H9 (cell line): ENCODE results near the gene SLC6A7. TPM values are rescaled to one million over a fixed set of nuclear protein-coding genes. Genes with fewer than 3 reads are reported as not detected.

Experiments
- DNase-seq: peaks from one replicate; pipeline ENCODE4 v3.0.0-alpha.2; 2017
- H2AFZ ChIP-seq: one replicate; pipeline ENCODE4 v1.6.1; 2013; ENCODE audit warnings: mild to moderate bottlenecking, low read length, control low read depth, moderate library complexity
- H2AK5ac ChIP-seq: 2 replicates; pipeline ENCODE4 v1.6.1; 2013; ENCODE audit warnings: low read length, control low read depth, mixed read lengths; ENCODE audit not compliant: insufficient read length
- H2BK120ac ChIP-seq: one replicate; pipeline ENCODE4 v1.6.1; 2013; ENCODE audit warnings: low read depth, mild to moderate bottlenecking, low read length, control low read depth, inconsistent platforms; ENCODE audit not compliant: poor library complexity, severe bottlenecking
- H2BK12ac ChIP-seq: 2 replicates; pipeline ENCODE4 v1.6.1; 2013; ENCODE audit warnings: low read length, control low read depth, mixed read lengths, low read depth; ENCODE audit not compliant: insufficient read length
- H2BK15ac ChIP-seq: 2 replicates; pipeline ENCODE4 v1.6.1; 2013; ENCODE audit warnings: low read depth, low read length, control low read depth
- H2BK20ac ChIP-seq: one replicate; pipeline ENCODE4 v1.6.1; 2013; ENCODE audit warnings: low read depth, mild to moderate bottlenecking, low read length, control low read depth, inconsistent platforms; ENCODE audit not compliant: poor library complexity, severe bottlenecking
- H2BK5ac ChIP-seq: 2 replicates; pipeline ENCODE4 v1.6.1; 2013; ENCODE audit warnings: low read length, control low read depth, mixed read lengths; ENCODE audit not compliant: insufficient read length
- H3K14ac ChIP-seq: 2 replicates; pipeline ENCODE4 v1.6.1; 2013; ENCODE audit warnings: low read length, control low read depth; ENCODE audit not compliant: insufficient read depth
- H3K18ac ChIP-seq: 2 replicates; pipeline ENCODE4 v1.6.1; 2013; ENCODE audit warnings: low read depth, mild to moderate bottlenecking, mixed read lengths, low read length, control low read depth; ENCODE audit not compliant: insufficient read length
- H3K23ac ChIP-seq: 2 replicates; pipeline ENCODE4 v1.6.1; 2013; ENCODE audit warnings: low read length, control low read depth, mixed read lengths, low read depth; ENCODE audit not compliant: insufficient read length
- H3K23me2 ChIP-seq: 2 replicates; pipeline ENCODE4 v1.6.1; 2013; ENCODE audit warnings: low read depth, mild to moderate bottlenecking, mixed read lengths, low read length, control low read depth; ENCODE audit not compliant: insufficient read length, poor library complexity, severe bottlenecking
- H3K27ac ChIP-seq: 2 replicates; pipeline ENCODE4 v1.5.1; 2013; ENCODE audit warnings: low read length, control low read depth, mixed read lengths, low read depth; ENCODE audit not compliant: insufficient read length
- H3K27me3 ChIP-seq: 2 replicates; pipeline ENCODE4 v1.6.1; 2013; ENCODE audit warnings: low read length, control low read depth, inconsistent platforms; ENCODE audit not compliant: insufficient read depth
- H3K4ac ChIP-seq: 2 replicates; pipeline ENCODE4 v1.6.1; 2013; ENCODE audit warnings: low read depth, mild to moderate bottlenecking, control low read depth, inconsistent platforms, low read length, moderate library complexity
- H3K4me1 ChIP-seq: 2 replicates; pipeline ENCODE4 v1.6.1; 2013; ENCODE audit warnings: low read length, control low read depth, inconsistent platforms; ENCODE audit not compliant: insufficient read depth
- H3K4me2 ChIP-seq: 2 replicates; pipeline ENCODE4 v1.6.1; 2013; ENCODE audit warnings: low read length, control low read depth, mixed read lengths; ENCODE audit not compliant: insufficient read length, insufficient read depth
- H3K56ac ChIP-seq: 2 replicates; pipeline ENCODE4 v1.6.1; 2013; ENCODE audit warnings: low read depth, mild to moderate bottlenecking, mixed read lengths, low read length, control low read depth; ENCODE audit not compliant: insufficient read length
- H3K79me1 ChIP-seq: 2 replicates; pipeline ENCODE4 v1.6.1; 2013; ENCODE audit warnings: low read depth, mild to moderate bottlenecking, moderate library complexity, low read length, control low read depth, inconsistent platforms; ENCODE audit not compliant: insufficient read depth, poor library complexity, severe bottlenecking
- H3K79me2 ChIP-seq: 2 replicates; pipeline ENCODE4 v1.6.1; 2013; ENCODE audit warnings: low read length, control low read depth, inconsistent platforms; ENCODE audit not compliant: insufficient read depth
- H3K9ac ChIP-seq: 2 replicates; pipeline ENCODE4 v1.6.1; 2013; ENCODE audit warnings: low read length, control low read depth, mixed read lengths; ENCODE audit not compliant: insufficient read length; ENCODE audit errors: extremely low read depth
- H3K9me3 ChIP-seq: one replicate; pipeline ENCODE4 v1.6.1; 2013; ENCODE audit warnings: low read depth, low read length, inconsistent platforms; ENCODE audit not compliant: control insufficient read depth
- H3T11ph ChIP-seq: one replicate; pipeline ENCODE4 v1.6.1; 2013; ENCODE audit warnings: mild to moderate bottlenecking, low read length, control low read depth, inconsistent platforms
- H4K20me1 ChIP-seq: one replicate; pipeline ENCODE4 v1.6.1; 2013; ENCODE audit not compliant: control insufficient read depth, insufficient read length, insufficient read depth
- H4K5ac ChIP-seq: 2 replicates; pipeline ENCODE4 v1.6.1; 2013; ENCODE audit warnings: low read depth, mild to moderate bottlenecking, mixed read lengths, low read length, control low read depth; ENCODE audit not compliant: insufficient read length
- H4K8ac ChIP-seq: replicated peaks from 2 replicates; pipeline ENCODE4 v1.6.1; 2013; ENCODE audit warnings: low read length, control low read depth, mixed read lengths, low read depth; ENCODE audit not compliant: insufficient read length
- H4K91ac ChIP-seq: 2 replicates; pipeline ENCODE4 v1.6.1; 2013; ENCODE audit warnings: low read depth, mild to moderate bottlenecking, moderate library complexity, mixed read lengths, low read length, control low read depth; ENCODE audit not compliant: insufficient read length
- H3K27ac Mint-ChIP-seq, 3 experiments: 2 replicates in 2 of 3; 3 replicates in 1 of 3; pipeline ENCODE4 v1.8.0; 2020 to 2021; ENCODE audit warnings: mixed read lengths in 3 of 3, mild to moderate bottlenecking in 1 of 3, moderate library complexity in 1 of 3
- H3K27me3 Mint-ChIP-seq: 2 replicates; pipeline ENCODE4 v1.8.0; 2021; ENCODE audit warnings: low read depth, mild to moderate bottlenecking, moderate library complexity, mixed read lengths
- H3K36me3 Mint-ChIP-seq, 3 experiments: 2 replicates in 2 of 3; 3 replicates in 1 of 3; pipeline ENCODE4 v1.8.0; 2020 to 2021; ENCODE audit warnings: low read depth in 3 of 3, mixed read lengths in 3 of 3; ENCODE audit not compliant: insufficient read depth in 1 of 3
- H3K4me1 Mint-ChIP-seq, 2 experiments: 2 replicates each; pipeline ENCODE4 v1.8.0; 2020; ENCODE audit warnings: mixed read lengths in 2 of 2
- H3K4me3 Mint-ChIP-seq, 2 experiments: 2 replicates in 1 of 2; 3 replicates in 1 of 2; pipeline ENCODE4 v1.8.0; 2020 to 2021; ENCODE audit warnings: mild to moderate bottlenecking in 2 of 2, mixed read lengths in 2 of 2, moderate library complexity in 1 of 2
- H3K9me3 Mint-ChIP-seq, 2 experiments: 2 replicates in 1 of 2; 3 replicates in 1 of 2; pipeline ENCODE4 v1.8.0; 2020; ENCODE audit warnings: mild to moderate bottlenecking in 2 of 2, mixed read lengths in 2 of 2, moderate library complexity in 1 of 2
- WGBS: extraction: QIAGEN DNeasy Blood & Tissue Kit; methylation state at CpG from one replicate; pipeline ENCODE4 v1.1.7; 2013; ENCODE audit warnings: missing lambda C conversion rate, low lambda C conversion rate, mixed read lengths; ENCODE audit not compliant: insufficient read length; ENCODE audit errors: extremely low coverage; 5-methylcytosine and 5-hydroxymethylcytosine counted together
- total RNA-seq: library from RNA; stranded (reverse); gene quantifications from 2 replicates; pipeline ENCODE4 v1.2.1, GENCODE V29; 2021
- TF ChIP-seq, protein P1 (sequence below): fragments of 200-600 bp; sonication (generic); conservative IDR thresholded peaks from 3 replicates; pipeline ENCODE4 v1.8.0; 2021; ENCODE audit warnings: antibody characterized with exemption, mild to moderate bottlenecking

Gene SLC6A7
- total RNA-seq, 1 experiment from 2014 or later: not detected

DNA sequence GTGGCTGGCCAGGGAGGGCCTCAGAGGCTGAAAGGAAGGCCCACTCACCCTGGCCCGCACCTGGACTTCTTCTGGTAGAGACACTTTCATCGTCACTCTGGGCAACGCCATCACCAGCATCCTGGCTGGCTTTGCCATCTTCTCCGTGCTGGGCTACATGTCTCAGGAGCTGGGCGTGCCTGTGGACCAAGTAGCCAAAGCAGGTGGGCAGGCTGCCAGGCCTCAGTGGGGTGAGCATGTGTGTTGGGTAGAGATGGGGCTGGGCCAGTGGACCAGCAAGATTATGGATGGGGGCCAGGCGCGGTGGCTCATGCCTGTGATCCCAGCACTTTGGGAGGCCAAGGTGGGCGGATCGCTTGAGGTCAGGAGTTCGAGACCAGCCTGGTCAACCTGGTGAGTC lies 12.6 kb downstream of the SLC6A7 start:
- H3K36me3 Mint-ChIP-seq: no peaks in the 10 kb centered on the region
- Histone ChIP-seq H3K9ac (no peak overlapping the region), H3K79me1 (no peaks in the 10 kb centered on the region), H2BK5ac (no peak overlapping the region), H4K20me1 (no peaks in the 10 kb centered on the region), H3K23me2 (no peaks in the 10 kb centered on the region), H3K79me2 (no peaks in the 10 kb centered on the region), H3K18ac (no peak overlapping the region), H3K4ac (no peak overlapping the region), H2BK12ac (no peak overlapping the region), H3K4me1 (no peaks in the 10 kb centered on the region), H3K27me3 (peaks cover 3% of the 10 kb centered on the region; the same call in 1 of the 2 replicates), H2AFZ (no peak overlapping the region), H3K14ac (no peak overlapping the region), H3K4me2 (no peak overlapping the region), H3K9me3 (no peaks in the 10 kb centered on the region), H2BK120ac (no peak overlapping the region), H3K27ac (no peak overlapping the region), H2BK15ac (no peak overlapping the region), H3K23ac (no peak overlapping the region), H2AK5ac (no peak overlapping the region), H4K91ac (no peak overlapping the region), H4K8ac (no peak overlapping the region), H3K56ac (no peak overlapping the region), H4K5ac (no peak overlapping the region), H3T11ph (no peak overlapping the region), H2BK20ac (no peak overlapping the region)
- no peak overlapping the region for H3K4me3 Mint-ChIP-seq
- no CpG with 5 or more reads among the region's 10 CpGs for WGBS
- no peaks in the 10 kb centered on the region; a peak in 1 of 5 replicates for H3K9me3 Mint-ChIP-seq
- TF ChIP-seq, protein P1, sequence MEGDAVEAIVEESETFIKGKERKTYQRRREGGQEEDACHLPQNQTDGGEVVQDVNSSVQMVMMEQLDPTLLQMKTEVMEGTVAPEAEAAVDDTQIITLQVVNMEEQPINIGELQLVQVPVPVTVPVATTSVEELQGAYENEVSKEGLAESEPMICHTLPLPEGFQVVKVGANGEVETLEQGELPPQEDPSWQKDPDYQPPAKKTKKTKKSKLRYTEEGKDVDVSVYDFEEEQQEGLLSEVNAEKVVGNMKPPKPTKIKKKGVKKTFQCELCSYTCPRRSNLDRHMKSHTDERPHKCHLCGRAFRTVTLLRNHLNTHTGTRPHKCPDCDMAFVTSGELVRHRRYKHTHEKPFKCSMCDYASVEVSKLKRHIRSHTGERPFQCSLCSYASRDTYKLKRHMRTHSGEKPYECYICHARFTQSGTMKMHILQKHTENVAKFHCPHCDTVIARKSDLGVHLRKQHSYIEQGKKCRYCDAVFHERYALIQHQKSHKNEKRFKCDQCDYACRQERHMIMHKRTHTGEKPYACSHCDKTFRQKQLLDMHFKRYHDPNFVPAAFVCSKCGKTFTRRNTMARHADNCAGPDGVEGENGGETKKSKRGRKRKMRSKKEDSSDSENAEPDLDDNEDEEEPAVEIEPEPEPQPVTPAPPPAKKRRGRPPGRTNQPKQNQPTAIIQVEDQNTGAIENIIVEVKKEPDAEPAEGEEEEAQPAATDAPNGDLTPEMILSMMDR: no peak
- no peak overlapping the region for H3K27ac Mint-ChIP-seq
- H3K27me3 Mint-ChIP-seq: peaks cover 39% of the 10 kb centered on the region
- DNase-seq: no peak
- peaks cover 0 to 7% of the 10 kb centered on the region in 2 experiments; a peak in 2 of 4 replicates for H3K4me1 Mint-ChIP-seq
